Stimulated activated CD4-positive, alpha-beta T cell treated with anti-CD3 and anti-CD28 coated beads, Interleukin-4, amount 100 ng/mL, for 24 hours (primary cell): ENCODE measurements around the gene GPNMB.

Experiments used
- DNase-seq: peaks from one replicate; pipeline ENCODE4 v3.0.0-alpha.2; 2020

Gene GPNMB

DNA sequence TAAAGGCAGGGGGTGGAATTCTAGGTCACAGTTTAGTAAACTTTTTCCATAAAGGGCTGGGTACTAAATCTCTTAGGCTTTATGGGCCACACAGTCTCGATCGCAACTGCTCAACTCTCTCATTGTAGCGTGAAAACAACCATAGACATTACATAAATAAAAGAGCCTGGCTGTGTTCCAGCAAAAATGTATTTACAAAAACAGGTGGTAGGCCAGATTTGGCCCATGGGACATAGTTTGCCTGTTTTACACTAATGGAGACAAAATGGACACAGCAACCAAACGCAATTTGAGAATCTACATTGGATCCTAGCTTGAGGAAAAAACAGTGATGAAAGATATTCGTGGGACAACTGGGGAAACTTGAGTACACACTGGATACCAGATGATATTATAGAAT lies 29.3 kb downstream of the GPNMB start:
- DNase-seq: no peak

DNA sequence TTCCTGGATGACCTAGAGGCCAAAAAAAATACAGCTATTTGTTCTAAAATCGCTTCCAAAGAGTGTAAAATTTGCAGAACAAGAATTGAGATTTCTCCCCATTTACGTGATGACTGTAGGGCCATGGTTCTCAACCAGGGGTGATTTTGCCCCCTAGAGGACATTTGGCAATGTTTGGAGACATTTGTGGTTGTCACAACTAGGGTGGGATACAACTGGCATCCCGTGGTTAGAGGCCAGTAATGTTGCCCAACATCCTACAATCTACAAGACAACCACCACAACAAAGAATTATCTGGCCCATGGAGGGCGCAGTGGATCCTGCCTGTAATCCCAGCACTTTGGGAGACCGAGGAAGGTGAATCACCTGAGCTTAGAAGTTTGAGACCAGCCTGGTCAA lies 29.8 kb downstream of the GPNMB start:
- DNase-seq: no peak

DNA sequence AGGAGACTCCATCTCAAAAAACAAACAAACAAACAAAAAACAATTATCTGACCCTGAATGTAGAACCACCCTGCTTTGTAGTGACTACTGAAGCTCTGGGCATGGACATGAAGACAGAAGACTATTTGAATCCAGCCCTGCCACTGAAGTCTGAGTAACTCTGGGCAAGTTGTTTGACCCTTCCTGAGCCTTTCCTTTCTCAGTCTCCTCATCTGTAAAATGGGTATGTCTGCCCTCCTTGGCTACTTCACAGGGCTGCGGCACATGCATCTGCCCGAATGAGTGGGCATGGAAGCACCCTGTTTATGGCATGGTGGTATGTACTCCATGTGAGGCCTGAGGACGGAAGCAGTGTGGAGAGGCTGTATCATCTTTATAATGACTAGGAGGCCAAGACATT lies 30.4 kb downstream of the GPNMB start:
- DNase-seq: no peak

GRCh38 chr7:23277359-23277989 lies 30.9 kb downstream of the GPNMB start:
- peak; percentile 51 for DNase-seq

- no peak for DNase-seq
Observed at GRCh38 chr7:23279819-23280525, 33.4 kb downstream of the GPNMB start.

DNA sequence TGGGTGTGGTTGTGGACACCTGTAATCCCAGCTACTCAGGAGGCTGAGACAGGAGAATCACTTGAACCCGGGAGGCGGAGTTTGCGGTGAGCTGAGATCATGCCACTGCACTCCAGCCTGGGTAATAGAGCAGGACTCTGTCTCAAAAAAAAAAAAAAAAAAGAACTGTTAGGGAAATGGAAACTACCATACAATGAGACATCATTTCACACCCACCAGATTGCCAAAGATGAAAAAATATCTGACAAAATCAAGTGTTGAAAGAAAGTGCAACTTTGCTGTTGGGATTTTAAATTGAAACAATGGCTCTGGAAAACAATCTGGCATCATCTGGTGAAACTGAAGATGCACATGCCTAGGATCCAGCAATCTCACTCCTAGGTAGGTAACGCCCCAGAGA lies 36.5 kb downstream of the GPNMB start:
- DNase-seq: no peak

- no peak for DNase-seq
Observed at GRCh38 chr7:23284871-23285270, 38.3 kb downstream of the GPNMB start.

GRCh38 chr7:23285657-23286646 lies 39.4 kb downstream of the GPNMB start:
- no peak for DNase-seq

GRCh38 chr7:23287612-23288011 lies 41.0 kb downstream of the GPNMB start:
- no peak for DNase-seq

- DNase-seq: no peak
Observed at GRCh38 chr7:23290993-23291392, 44.4 kb downstream of the GPNMB start.

- DNase-seq: no peak
Observed at GRCh38 chr7:23291957-23292560, 45.5 kb downstream of the GPNMB start.

DNA sequence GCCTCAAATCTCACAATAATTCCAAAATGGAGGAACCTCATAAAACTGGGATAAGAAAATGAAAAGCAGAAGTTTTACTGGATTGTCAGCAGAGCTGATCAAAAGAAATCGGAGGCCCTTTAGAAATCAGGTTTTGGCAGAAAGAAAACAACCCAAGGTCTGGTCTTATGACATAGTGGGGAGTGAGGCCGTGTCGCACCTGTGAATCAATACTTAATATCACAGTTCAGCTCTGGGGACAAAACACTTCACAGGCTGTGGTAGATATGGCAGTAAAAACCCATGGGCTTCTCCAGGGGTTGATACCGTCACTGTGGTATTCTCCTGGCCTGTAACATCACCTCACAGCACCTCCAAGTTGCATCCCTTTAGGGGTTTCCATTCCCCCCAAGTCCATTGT lies 46.0 kb downstream of the GPNMB start:
- DNase-seq: no peak

GRCh38 chr7:23293500-23294073 lies 47.0 kb downstream of the GPNMB start:
- no peak for DNase-seq

GRCh38 chr7:23294549-23295400 lies 48.2 kb downstream of the GPNMB start:
- DNase-seq: no peak

DNA sequence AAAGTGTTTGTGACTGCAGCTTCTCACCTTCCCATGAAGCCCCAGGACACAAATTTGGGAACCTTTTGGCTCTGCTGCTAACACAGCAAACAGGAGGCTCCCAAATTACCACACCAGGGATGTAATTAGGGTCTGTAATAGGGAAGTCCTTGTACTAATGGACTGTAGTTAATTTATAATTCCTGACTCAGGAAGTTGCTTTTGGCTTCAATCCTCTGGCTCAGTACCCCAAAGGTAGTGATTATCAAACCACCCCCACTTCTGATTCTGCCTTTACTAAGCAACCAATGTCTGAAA lies 48.8 kb downstream of the GPNMB start:
- DNase-seq: no peak

DNA sequence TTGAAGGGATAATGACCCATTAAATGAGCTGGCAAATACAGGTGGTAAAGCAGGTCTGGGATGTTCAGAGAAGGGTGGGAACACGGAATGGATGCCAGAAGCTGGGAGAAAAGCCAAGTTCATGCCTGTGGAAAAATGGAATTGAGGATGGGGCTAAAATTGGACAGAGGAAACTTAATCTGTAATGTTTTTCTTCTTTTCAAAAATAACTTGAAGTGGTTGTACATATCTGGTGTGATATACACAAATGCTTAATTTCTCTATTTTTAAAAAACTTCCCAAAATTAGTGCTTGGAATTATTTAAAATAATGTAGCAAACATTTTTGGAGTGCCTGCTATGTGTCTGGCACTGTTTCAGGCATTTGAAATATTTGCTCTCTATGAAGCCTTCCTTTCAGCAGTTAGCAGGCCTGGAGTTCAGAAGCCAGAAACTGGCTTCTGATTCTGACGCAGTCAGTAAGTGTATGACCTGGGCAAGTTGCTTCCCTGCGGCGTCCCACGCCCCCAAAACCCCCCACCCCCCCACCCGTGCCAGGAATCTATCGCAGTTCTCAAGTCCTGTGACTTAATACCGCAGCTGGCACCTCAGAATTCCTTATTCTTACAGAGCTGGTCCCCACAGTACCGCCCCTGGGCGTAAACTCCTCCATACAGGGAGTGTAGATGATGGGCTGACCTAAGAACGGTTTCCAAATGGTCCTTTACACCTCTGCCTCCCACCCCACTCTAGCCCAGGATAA lies 51.7 kb downstream of the GPNMB start:
- DNase-seq: no peak

GRCh38 chr7:23298885-23299769 lies 52.6 kb downstream of the GPNMB start, which contains the start of gene MALSU1:
TSS of gene MALSU1 (plus strand) at chr7:23299339. CDS start at chr7:23299353, 14 bp downstream.
- DNase-seq: peak; percentile 98

- DNase-seq: no peak
Observed at GRCh38 chr7:23299770-23300300, 53.3 kb downstream of the GPNMB start.

DNA sequence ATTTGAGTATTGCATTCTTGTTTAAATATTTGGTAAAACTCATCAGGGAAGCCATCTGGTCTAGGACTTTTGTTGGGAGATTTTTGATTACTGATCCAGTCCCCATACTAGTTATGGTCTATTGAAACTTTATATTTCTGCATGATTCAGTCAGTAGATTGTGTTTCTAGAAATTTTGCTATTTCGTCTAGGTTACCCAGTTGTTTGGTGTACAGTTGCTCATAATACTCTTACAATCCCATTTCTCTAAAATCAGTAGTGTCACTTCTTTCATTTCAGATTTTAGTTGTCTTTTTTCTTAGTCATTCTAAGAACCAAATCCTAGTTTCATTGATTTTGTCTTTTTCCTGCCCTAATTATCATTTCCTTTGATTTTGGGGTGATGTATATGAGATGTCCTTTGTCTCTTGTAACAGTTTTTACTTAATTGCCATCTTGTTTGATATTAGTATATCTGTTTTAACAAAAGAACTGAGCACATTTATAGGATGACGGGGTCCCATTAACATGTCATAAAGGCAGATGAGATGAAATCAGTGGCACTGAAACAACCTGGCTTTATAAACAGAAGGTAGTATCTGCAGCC lies 60.5 kb downstream of the GPNMB start:
- no peak for DNase-seq
